Right lobe of liver (tissue), 4 donors: Measurements from ENCODE around the gene GGCX.

ENCODE experiments used
- POLR2A ChIP-seq: fragments of 450-650 bp; IDR thresholded peaks from one replicate; pipeline ENCODE4 v1.6.1; 2017; ENCODE audit warnings: antibody characterized with exemption, mild to moderate bottlenecking
- TF ChIP-seq, protein P1 (sequence below), 4 donors: fragments of 200-600 bp in 3 of 4; fragments of 450-650 bp in 1 of 4; IDR thresholded peaks; one replicate each; pipeline versions ENCODE4 v1.5.1 to v1.8.0; 2016 to 2022; ENCODE audit warnings: antibody characterized with exemption in 4 of 4, mild to moderate bottlenecking in 2 of 4
- donor health status: DM: no; HTN: no; CAD: no.
- donor health status: DM: no; HTN: no; CAD: no.
- donor health status: DM: no; HTN: yes; CAD: no.

DNA sequence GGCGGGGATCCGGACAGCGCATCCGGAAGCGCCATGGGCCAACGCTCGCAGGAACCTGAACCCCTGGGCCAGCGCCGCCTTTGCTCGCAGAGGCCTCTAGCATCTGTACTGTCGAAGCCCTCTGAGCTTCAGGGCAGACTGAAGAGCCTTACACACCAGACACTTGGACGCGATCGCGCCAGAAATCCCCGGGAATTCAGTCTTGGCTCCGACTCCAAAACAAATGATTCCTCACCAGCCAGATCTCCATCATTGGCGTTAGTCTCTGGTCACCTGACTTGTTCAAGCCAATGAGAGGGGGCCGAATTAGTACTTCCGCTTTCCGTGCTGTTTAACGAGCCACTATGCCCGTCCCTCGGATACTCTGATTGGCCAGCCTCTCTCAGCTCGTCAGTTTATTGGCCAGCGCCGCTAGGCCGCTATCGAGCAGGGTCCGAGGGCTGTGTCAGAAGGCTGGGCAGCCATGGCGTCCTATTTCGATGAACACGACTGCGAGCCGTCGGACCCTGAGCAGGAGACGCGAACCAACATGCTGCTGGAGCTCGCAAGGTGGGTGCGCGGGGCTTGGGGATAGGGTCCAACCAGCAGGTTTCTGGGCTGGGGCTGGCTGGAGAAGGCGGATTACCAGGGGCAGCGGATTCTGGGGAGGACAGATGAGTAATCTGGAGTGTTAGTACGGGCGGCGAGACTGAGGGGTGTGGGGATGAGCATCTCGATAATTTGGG lies 34.2 kb upstream of the GGCX start, which contains the start of gene RNF181:
- TF ChIP-seq, protein P1, sequence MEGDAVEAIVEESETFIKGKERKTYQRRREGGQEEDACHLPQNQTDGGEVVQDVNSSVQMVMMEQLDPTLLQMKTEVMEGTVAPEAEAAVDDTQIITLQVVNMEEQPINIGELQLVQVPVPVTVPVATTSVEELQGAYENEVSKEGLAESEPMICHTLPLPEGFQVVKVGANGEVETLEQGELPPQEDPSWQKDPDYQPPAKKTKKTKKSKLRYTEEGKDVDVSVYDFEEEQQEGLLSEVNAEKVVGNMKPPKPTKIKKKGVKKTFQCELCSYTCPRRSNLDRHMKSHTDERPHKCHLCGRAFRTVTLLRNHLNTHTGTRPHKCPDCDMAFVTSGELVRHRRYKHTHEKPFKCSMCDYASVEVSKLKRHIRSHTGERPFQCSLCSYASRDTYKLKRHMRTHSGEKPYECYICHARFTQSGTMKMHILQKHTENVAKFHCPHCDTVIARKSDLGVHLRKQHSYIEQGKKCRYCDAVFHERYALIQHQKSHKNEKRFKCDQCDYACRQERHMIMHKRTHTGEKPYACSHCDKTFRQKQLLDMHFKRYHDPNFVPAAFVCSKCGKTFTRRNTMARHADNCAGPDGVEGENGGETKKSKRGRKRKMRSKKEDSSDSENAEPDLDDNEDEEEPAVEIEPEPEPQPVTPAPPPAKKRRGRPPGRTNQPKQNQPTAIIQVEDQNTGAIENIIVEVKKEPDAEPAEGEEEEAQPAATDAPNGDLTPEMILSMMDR (IDR thresholded peaks at IDR 0.05), result no peak
- TF ChIP-seq POLR2A, result peak; percentile 73
